ENCODE data around the gene CCSER1.
"Not testable (repeated sequence)": the region's sequence is repeated elsewhere in the genome, so short reads cannot be mapped to it uniquely, and the experiment has no call there.

Gene CCSER1

DNA sequence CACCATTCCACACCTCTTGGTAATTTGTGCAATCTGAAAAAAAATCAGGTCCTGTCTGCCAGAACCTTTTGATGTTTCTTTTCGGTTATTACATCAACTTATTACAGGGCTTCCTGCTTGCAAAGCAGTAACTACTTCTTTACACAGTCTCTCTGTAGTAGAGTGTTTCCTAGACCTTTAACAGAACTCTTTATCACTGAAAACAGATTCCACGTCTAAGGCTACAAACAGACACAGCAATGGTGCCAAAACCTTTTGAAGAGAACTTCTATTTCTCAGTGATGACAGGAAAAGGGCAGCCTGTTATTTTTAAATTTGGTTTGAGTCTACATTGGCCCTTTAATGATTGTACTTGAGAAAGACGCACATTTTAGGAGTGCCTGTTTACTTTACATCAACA is 1463.1 kb downstream of the CCSER1 start:
- DNase-seq (ENCODE audit: low spot score) = no peak

DNA sequence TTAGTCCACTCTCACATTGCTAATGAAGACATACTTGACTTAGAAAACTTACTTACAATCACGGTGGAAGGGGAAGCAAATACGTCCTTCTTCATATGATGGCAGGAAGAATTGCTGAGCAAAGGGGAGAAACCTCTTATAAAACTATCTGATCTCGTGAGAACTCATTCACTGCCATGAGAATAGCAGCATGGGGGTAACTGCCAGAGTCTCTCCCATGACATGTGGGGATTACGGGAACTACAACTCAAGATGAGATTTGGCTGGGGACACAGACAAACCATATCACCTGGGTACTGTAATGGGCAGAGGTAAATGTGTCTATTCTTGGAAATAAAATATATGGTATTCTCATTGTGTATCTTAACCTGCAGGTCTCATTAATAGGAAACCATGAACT is 1464.9 kb downstream of the CCSER1 start:
- no peak for DNase-seq (ENCODE audit: low spot score)

- DNase-seq (ENCODE audit: low spot score) = no peak
Observed at GRCh38 chr4:91596718-91597117, 1469.5 kb downstream of the CCSER1 start.

DNA sequence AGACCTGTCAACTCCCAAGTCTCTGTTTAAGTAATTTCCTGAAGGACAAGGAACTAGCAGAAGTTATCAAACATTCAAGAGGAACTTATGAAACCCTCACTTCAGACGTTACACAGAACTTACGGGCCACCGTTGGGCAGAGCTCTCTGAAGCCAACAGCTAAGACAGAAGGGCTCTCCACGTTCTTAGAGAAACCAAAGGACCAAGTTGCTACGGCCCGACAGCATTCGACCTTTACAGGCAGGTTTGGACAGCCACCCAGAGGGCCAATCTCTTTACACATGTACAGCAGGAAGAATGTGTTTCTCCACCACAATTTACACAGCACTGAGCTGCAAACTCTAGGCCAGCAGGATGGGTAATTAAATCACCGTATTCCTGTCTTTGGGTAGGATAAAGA is 1471.5 kb downstream of the CCSER1 start:
- DNase-seq (ENCODE audit: low spot score) = no peak

- DNase-seq (ENCODE audit: low spot score) = no peak
Observed at GRCh38 chr4:91600301-91600700, 1473.1 kb downstream of the CCSER1 start.

GRCh38 chr4:91601401-91601800 is 1474.2 kb downstream of the CCSER1 start:
- DNase-seq (ENCODE audit: low spot score) = no peak

- no peak for DNase-seq (ENCODE audit: low spot score)
Observed at GRCh38 chr4:91611782-91612181, 1484.6 kb downstream of the CCSER1 start.

- no peak for DNase-seq (ENCODE audit: low spot score)
Observed at GRCh38 chr4:91620952-91621351, 1493.8 kb downstream of the CCSER1 start.

- no peak for DNase-seq (ENCODE audit: low spot score)
Observed at GRCh38 chr4:91621446-91621845, 1494.3 kb downstream of the CCSER1 start.

- DNase-seq (ENCODE audit: low spot score) = no peak
Observed at GRCh38 chr4:91622925-91623602, 1495.9 kb downstream of the CCSER1 start.

DNA sequence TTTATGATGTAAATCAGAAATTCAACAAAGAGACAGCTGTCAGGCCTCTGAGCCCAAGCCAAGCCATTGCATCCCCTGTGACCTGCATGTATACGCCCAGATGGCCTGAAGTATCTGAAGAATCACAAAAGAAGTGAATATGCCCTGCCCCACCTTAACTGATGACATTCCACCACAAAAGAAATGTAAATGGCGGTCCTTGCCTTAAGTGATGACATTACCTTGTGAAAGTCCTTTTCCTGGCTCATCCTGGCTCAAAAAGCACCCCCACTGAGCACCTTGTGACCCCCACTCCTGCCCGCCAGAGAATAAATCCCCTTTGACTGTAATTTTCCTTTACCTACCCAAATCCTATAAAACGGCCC is 1496.4 kb downstream of the CCSER1 start:
- not testable (repeated sequence) for DNase-seq (ENCODE audit: low spot score)

DNA sequence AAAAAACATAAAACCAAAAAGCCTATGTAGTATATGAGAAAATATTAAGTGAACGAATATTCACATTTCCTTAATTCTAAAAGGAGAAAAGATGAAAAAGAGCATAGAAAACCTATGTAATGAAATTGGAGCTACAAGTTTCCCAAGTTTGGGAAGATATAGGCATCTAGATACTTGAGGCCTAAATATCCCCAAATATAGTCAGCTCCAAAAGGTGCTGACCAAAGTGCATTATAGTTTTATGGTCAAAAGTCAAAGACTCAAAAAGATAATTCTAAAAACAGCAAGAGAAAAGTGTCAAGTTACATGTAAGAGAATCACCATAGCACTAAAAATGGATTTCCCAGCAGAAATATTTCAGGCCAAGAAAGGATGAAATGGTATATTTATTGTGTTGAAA is 1502.9 kb downstream of the CCSER1 start:
- DNase-seq (ENCODE audit: low spot score) = no peak

GRCh38 chr4:91630764-91631163 is 1503.6 kb downstream of the CCSER1 start:
- no peak for DNase-seq (ENCODE audit: low spot score)

- DNase-seq (ENCODE audit: low spot score) = no peak
Observed at GRCh38 chr4:91631335-91631734, 1504.1 kb downstream of the CCSER1 start.

GRCh38 chr4:91636083-91636482 is 1508.9 kb downstream of the CCSER1 start:
- no peak for DNase-seq (ENCODE audit: low spot score)

All from LoVo (cell line).